GM12878 (cell line): ENCODE results near the gene VCP.

ENCODE experiments used
- KAT2A ChIP-seq: conservative IDR thresholded peaks from 2 replicates; pipeline ENCODE4 v1.6.1; 2011; ENCODE audit warnings: low read depth, low read length; ENCODE audit not compliant: control insufficient read depth
- MLLT1 ChIP-seq: fragments of 450-650 bp; IDR thresholded peaks from 2 replicates; pipeline ENCODE4 v1.6.1; 2016; ENCODE audit warnings: mild to moderate bottlenecking
- RAD21 ChIP-seq: IDR thresholded peaks from 2 replicates; pipeline ENCODE4 v1.6.1; 2011; ENCODE audit warnings: mild to moderate bottlenecking, low read depth, low read length, moderate library complexity; ENCODE audit not compliant: insufficient read depth
- SUZ12 ChIP-seq: fragments of 200-600 bp; sonication (generic); IDR thresholded peaks from one replicate; pipeline ENCODE4 v1.6.1; 2018; ENCODE audit warnings: antibody characterized with exemption, mild to moderate bottlenecking; ENCODE audit not compliant: unreplicated experiment
- TAF1 ChIP-seq: IDR thresholded peaks from 2 replicates; pipeline ENCODE4 v1.6.1; 2011; ENCODE audit warnings: mild to moderate bottlenecking, low read depth, low read length, borderline replicate concordance

GRCh38 chr9:35115680-35116538 is 43.5 kb upstream of the VCP start, which contains the start of gene ATOSB:
- no peak for TF ChIP-seq SUZ12
- no peak for TF ChIP-seq TAF1
- no peak for TF ChIP-seq RAD21
- no peak for TF ChIP-seq MLLT1
- TF ChIP-seq KAT2A: no peak
